NT2/D1 (cell line): ENCODE data around the gene RPS6KA5.

ENCODE experiments used
- SUZ12 ChIP-seq: IDR thresholded peaks from 2 replicates; pipeline ENCODE4 v1.6.1; 2011; ENCODE audit not compliant: insufficient read length, insufficient read depth; ENCODE audit errors: extremely low read depth
- YY1 ChIP-seq: IDR thresholded peaks from 2 replicates; pipeline ENCODE4 v1.6.1; 2011; ENCODE audit not compliant: insufficient read length, insufficient read depth

DNA sequence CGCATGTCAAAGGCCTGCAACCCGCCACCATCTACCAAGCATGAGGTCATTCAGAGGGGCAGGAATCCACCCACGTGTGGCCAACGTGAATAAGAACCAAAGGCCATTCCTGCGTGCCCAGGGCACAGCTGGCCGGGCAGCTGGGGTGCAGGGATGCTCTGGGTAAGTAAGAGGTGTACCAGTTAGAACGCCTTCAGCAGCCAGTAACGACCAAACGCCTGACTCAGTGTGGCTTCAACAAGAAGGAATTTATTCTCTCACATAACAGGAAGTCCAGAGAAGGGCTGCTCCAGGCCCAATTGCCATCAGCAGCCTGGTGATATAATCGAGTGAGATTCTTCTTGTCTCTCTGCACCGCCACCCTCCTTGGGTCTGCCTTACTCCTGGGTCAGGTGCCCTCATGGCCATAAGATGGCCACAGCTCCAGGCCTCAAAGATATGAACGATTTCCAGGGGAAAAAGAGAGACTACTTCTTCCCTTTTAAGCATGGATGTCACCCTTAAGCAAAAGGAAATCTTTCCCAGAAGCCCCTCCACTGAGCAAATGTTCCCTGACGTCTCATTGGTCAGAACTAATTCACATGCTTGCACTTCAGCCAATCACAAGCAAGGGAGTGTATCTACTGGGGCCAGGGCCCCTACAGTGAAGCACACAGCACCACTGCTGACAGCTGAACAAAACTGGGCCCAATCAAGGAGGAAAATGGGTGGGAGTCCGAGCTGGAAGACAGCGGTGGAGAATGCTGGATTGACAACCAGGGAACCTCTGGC, 251.5 kb downstream of the RPS6KA5 start:
- TF ChIP-seq SUZ12 (no peak), YY1 (no peak)
